ENCODE data around the gene ALK.

ALK gene

GRCh38 chr2:29848566-29849310 is 72.6 kb downstream of the ALK start (continued):
- TF ChIP-seq ZNF660 (tag by site-specific recombination; IDR thresholded peaks at IDR 0.05) (no peak), ATF2 (tag by site-specific recombination; IDR thresholded peaks at IDR 0.05; ENCODE audit: low read depth) (no peak)

GRCh38 chr2:29847886-29848285 is 73.5 kb downstream of the ALK start:
- no peaks in the 10 kb centered on the region for H3K9me3 ChIP-seq (ENCODE audit: control insufficient read depth, insufficient read depth, low read depth, low read length)
- TF ChIP-seq, protein P1, sequence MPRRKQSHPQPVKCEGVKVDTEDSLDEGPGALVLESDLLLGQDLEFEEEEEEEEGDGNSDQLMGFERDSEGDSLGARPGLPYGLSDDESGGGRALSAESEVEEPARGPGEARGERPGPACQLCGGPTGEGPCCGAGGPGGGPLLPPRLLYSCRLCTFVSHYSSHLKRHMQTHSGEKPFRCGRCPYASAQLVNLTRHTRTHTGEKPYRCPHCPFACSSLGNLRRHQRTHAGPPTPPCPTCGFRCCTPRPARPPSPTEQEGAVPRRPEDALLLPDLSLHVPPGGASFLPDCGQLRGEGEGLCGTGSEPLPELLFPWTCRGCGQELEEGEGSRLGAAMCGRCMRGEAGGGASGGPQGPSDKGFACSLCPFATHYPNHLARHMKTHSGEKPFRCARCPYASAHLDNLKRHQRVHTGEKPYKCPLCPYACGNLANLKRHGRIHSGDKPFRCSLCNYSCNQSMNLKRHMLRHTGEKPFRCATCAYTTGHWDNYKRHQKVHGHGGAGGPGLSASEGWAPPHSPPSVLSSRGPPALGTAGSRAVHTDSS (tag by site-specific recombination; IDR thresholded peaks at IDR 0.05) = no peak
- no peak for TF ChIP-seq PRDM1 (tag by site-specific recombination; IDR thresholded peaks at IDR 0.05)
- no peak for TF ChIP-seq SP3 (tag by site-specific recombination; IDR thresholded peaks at IDR 0.05)
- no peak for TF ChIP-seq RBAK (tag by site-specific recombination; IDR thresholded peaks at IDR 0.05)
- no peak for TF ChIP-seq ZNF707 (tag by site-specific recombination; IDR thresholded peaks at IDR 0.05)
- TF ChIP-seq KLF8 (tag by site-specific recombination; IDR thresholded peaks at IDR 0.05) = no peak
- no peak for TF ChIP-seq ZNF311 (tag by site-specific recombination; IDR thresholded peaks at IDR 0.05; ENCODE audit: borderline replicate concordance)
- no peak for TF ChIP-seq ZNF391 (tag by site-specific recombination; IDR thresholded peaks at IDR 0.05; ENCODE audit: borderline replicate concordance, low read depth)
- no peak for TF ChIP-seq PBX3 (CRISPR knock-in tag; IDR thresholded peaks at IDR 0.05)
- no peak for TF ChIP-seq ZNF623 (tag by site-specific recombination; IDR thresholded peaks at IDR 0.05)
- TF ChIP-seq ZFP41 (tag by site-specific recombination; IDR thresholded peaks at IDR 0.05; ENCODE audit: borderline replicate concordance) = no peak
- no peak for TF ChIP-seq ZNF843 (tag by site-specific recombination; IDR thresholded peaks at IDR 0.05)
- no peak for TF ChIP-seq ZNF248 (tag by site-specific recombination; IDR thresholded peaks at IDR 0.05)
- no peak overlapping the region for H3K4me3 ChIP-seq (ENCODE audit: low read depth, low read length)
- H3K36me3 ChIP-seq (ENCODE audit: control insufficient read depth in 2 of 2, insufficient read depth in 1 of 2, low read length in 2 of 2) = no peaks in the 10 kb centered on the region
- ChIA-PET POLR2A (no interaction called here), CTCF (no interaction called here)
- no peaks in the 10 kb centered on the region for H3K4me1 ChIP-seq (ENCODE audit: control insufficient read depth, insufficient read depth, low read length)
- no peak overlapping the region for H3K27ac ChIP-seq (ENCODE audit: extremely low read depth, low read depth, low read length)

- no peak for TF ChIP-seq ZBTB10 (tag by site-specific recombination; IDR thresholded peaks at IDR 0.05)
- TF ChIP-seq, protein P2, sequence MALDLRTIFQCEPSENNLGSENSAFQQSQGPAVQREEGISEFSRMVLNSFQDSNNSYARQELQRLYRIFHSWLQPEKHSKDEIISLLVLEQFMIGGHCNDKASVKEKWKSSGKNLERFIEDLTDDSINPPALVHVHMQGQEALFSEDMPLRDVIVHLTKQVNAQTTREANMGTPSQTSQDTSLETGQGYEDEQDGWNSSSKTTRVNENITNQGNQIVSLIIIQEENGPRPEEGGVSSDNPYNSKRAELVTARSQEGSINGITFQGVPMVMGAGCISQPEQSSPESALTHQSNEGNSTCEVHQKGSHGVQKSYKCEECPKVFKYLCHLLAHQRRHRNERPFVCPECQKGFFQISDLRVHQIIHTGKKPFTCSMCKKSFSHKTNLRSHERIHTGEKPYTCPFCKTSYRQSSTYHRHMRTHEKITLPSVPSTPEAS (tag by site-specific recombination; IDR thresholded peaks at IDR 0.05) = 0 out of 2 replicates have a peak, but pooled peaks have one; percentile 62
- no peak for TF ChIP-seq ZNF510 (tag by site-specific recombination; IDR thresholded peaks at IDR 0.05; ENCODE audit: insufficient replicate concordance)
- no peak for TF ChIP-seq ZNF335 (tag by site-specific recombination; conservative IDR thresholded peaks at IDR 0.05)
- no peaks in the 10 kb centered on the region for H3K4me1 ChIP-seq (ENCODE audit: control insufficient read depth, insufficient read depth, low read length)
- no peak overlapping the region for H3K27ac ChIP-seq (ENCODE audit: extremely low read depth, low read depth, low read length)
- no peaks in the 10 kb centered on the region for H3K36me3 ChIP-seq (ENCODE audit: control insufficient read depth in 2 of 2, insufficient read depth in 1 of 2, low read length in 2 of 2)
- no peak overlapping the region for H3K4me3 ChIP-seq (ENCODE audit: low read depth, low read length)
- ChIA-PET POLR2A (no interaction called here), CTCF (interaction anchor here (0.6 kb wide), 1 partner anchor 238 kb away, joined by 5 read pairs; no protein-coding TSS in a partner anchor)
- no peaks in the 10 kb centered on the region for H3K9me3 ChIP-seq (ENCODE audit: control insufficient read depth, insufficient read depth, low read depth, low read length)
These were observed 76.6 kb downstream of the ALK start for GRCh38 chr2:29844713-29845326.

Data from HEK293 (cell line).